Psoas muscle (tissue), 8 donors: Measurements from ENCODE around the gene TRPV5. TPM values are rescaled to one million over a fixed set of nuclear protein-coding genes. Genes with fewer than 3 reads are reported as not detected.

Source experiments
- ATAC-seq, 4 donors: fragments of 200-7000 bp; cut with Tn5 transposase; one replicate each; pipeline ENCODE4 v1.9.1; 2020; ENCODE audit warnings: moderate library complexity in 3 of 4, mild to moderate bottlenecking in 2 of 4
- DNase-seq, 2 donors: peaks; one replicate each; pipeline ENCODE4 v3.0.0-alpha.2; 2020
- H3K27ac ChIP-seq: fragments of 200-600 bp; one replicate; pipeline ENCODE4 v1.8.0; 2022
- H3K27me3 ChIP-seq, 3 donors: fragments of 200-600 bp in 1 of 3; one replicate each; pipeline versions ENCODE4 v1.6.1 to v1.8.0; 2013 to 2022; ENCODE audit warnings: low read length in 2 of 3, mild to moderate bottlenecking in 2 of 3, moderate library complexity in 1 of 3; ENCODE audit not compliant: insufficient read depth in 3 of 3
- H3K36me3 ChIP-seq, 2 donors: fragments of 200-600 bp in 1 of 2; one replicate each; pipeline versions ENCODE4 v1.6.1 to v1.8.0; 2013 to 2022; ENCODE audit warnings: low read depth in 1 of 2, mild to moderate bottlenecking in 1 of 2, moderate library complexity in 1 of 2; ENCODE audit not compliant: insufficient read depth in 1 of 2
- H3K4me1 ChIP-seq: fragments of 200-600 bp; one replicate; pipeline ENCODE4 v1.8.0; 2022
- H3K4me3 ChIP-seq: fragments of 200-600 bp; one replicate; pipeline ENCODE4 v1.8.0; 2022; ENCODE audit warnings: mild to moderate bottlenecking
- H3K9me3 ChIP-seq: fragments of 200-600 bp; one replicate; pipeline ENCODE4 v1.8.0; 2022
- WGBS, 3 donors: extraction: QIAGEN DNeasy Blood & Tissue Kit; methylation state at CpG; one replicate each; pipeline versions ENCODE4 v1.1.6 to v1.1.7; 2013; 5-methylcytosine and 5-hydroxymethylcytosine counted together
- intact Hi-C, 2 donors: fragments of 100-400 bp; cut with DNase I; formaldehyde crosslinking; loops; one replicate each; pipeline versions ENCODE4 v1.11.0 to v1.14.2; 2022
- polyA plus RNA-seq, 3 donors: library from polyadenylated mRNA; stranded (reverse); fragments of 200-250 nt; gene quantifications; one replicate each; pipeline ENCODE4 v1.2.3, GENCODE V29; 2013
- total RNA-seq, 4 donors: library from RNA; stranded (reverse); fragmentation: NEBNext Ultra II Directional in 2 of 4; extraction: Animal tissue kit (Norgen Biotek cat#: 25700) in 2 of 4; gene quantifications; one replicate each; pipeline versions ENCODE4 v1.2.1 to v1.2.4, GENCODE V29; 2021 to 2023
- TF ChIP-seq, protein P1 (sequence below): fragments of 200-600 bp; IDR thresholded peaks from one replicate; pipeline ENCODE4 v1.8.0; 2022; ENCODE audit warnings: antibody characterized with exemption
- donor health status: healthy with polysubstance abuse.
- donor health status: DM: no; HTN: no; CAD: no; lungs with moderate emphysema.
- donor health status: Bipolar disorder and iron deficiency.
- donor health status: healthy.
- donor health status: DM: yes; HTN: yes; CAD: no.
- donor health status: DM: no; HTN: no; CAD: no.
- donor health status: DM: no; HTN: no; CAD: no.
- donor health status: DM: yes; HTN: yes; CAD: no.

TRPV5 gene
- total and polyA plus RNA-seq, 7 donors: 0.06 TPM; not detected in 6

DNA sequence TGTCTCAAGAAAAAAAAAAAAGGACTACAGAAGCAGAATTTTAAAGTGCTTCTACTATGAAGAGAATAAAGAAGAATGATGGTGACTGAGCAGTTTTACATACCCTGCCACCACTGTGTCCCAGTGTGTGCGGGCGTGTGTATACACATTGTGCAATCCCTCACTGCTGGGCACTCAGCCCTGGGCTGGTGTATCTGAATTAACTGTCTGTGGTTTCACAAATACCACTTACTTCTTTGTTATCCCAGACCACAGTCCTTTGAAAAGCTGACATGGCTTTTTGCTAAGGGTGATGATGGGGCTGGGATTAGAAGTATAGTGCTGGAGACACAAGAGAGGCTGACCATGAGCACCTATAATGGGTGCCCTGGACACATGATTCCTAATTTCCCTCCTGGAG lies 26.9 kb downstream of the TRPV5 start:
- no peak for DNase-seq
- TF ChIP-seq, protein P1, sequence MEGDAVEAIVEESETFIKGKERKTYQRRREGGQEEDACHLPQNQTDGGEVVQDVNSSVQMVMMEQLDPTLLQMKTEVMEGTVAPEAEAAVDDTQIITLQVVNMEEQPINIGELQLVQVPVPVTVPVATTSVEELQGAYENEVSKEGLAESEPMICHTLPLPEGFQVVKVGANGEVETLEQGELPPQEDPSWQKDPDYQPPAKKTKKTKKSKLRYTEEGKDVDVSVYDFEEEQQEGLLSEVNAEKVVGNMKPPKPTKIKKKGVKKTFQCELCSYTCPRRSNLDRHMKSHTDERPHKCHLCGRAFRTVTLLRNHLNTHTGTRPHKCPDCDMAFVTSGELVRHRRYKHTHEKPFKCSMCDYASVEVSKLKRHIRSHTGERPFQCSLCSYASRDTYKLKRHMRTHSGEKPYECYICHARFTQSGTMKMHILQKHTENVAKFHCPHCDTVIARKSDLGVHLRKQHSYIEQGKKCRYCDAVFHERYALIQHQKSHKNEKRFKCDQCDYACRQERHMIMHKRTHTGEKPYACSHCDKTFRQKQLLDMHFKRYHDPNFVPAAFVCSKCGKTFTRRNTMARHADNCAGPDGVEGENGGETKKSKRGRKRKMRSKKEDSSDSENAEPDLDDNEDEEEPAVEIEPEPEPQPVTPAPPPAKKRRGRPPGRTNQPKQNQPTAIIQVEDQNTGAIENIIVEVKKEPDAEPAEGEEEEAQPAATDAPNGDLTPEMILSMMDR: no peak

DNA sequence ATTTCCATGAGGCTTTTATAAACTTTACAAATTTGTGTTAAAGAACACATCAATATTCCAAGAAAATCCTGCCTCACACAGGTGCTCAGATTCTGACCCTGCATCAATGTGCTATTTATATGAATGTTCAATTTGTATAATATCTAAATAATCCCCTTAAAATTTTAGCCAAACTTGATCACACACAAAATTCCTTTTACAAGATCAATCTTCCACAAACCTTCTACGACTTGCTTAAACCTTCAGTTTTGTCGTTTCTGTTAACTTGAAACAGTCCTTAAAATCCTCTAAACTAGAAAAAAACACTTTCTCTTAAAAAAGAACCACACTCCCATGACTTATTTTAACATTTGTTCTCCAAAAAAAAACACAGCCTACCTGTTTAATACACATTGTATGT lies 27.8 kb downstream of the TRPV5 start:
- no peaks in the 10 kb centered on the region for H3K9me3 ChIP-seq
- no peak overlapping the region for H3K27ac ChIP-seq
- 72 to 79% (median 75%) methylated on average over 2 of the region's 2 CpGs for WGBS, 3 donors
- no peaks in the 10 kb centered on the region for H3K4me1 ChIP-seq
- TF ChIP-seq, protein P1: no peak
- intact Hi-C loops: no loop called here
- H3K36me3 ChIP-seq: no peaks in the 10 kb centered on the region
- H3K27me3 ChIP-seq: peaks cover 0 to 3% (median 0%) of the 10 kb centered on the region in 3 donors
- H3K4me3 ChIP-seq: no peak overlapping the region
- no peak for ATAC-seq
- DNase-seq: no peak

More for the DNA sequence above, 26.9 kb downstream of the TRPV5 start:
- ATAC-seq: no peak
- WGBS, 3 donors: 67 to 96% (median 95%) methylated on average over 2 of the region's 2 CpGs
- no peak overlapping the region for H3K27ac ChIP-seq
- no peaks in the 10 kb centered on the region for H3K4me1 ChIP-seq
- no peaks in the 10 kb centered on the region for H3K9me3 ChIP-seq
- no peak overlapping the region for H3K4me3 ChIP-seq
- no peaks in the 10 kb centered on the region for H3K36me3 ChIP-seq
- intact Hi-C loops: no loop called here
- H3K27me3 ChIP-seq: peaks cover 0 to 3% (median 0%) of the 10 kb centered on the region in 3 donors

DNA sequence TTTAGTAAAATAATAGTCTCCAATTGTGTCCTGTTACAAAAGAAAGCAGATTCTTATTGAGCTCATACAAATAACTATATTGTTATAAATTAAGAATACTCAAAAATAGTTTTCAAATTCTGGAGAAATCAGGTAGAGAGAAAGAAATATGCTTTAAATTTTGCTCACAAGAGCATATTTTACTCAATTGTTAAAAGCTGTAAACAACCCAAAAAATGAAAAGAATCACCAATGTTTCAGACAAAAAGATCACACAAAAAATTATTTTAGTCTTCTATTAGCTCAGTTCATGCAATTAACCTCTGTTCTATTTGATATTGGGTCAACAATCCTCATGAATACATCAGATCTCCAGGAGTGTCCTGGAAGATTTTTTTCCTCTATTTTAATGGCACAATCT lies 29.4 kb downstream of the TRPV5 start:
- intact Hi-C loops: no loop called here
- DNase-seq (no peak), ATAC-seq (no peak)
- TF ChIP-seq, protein P1: no peak
- no peak overlapping the region for H3K4me3 ChIP-seq
- peaks cover 0 to 3% (median 0%) of the 10 kb centered on the region in 3 donors for H3K27me3 ChIP-seq
- H3K27ac ChIP-seq: no peak overlapping the region
- H3K4me1 ChIP-seq: no peaks in the 10 kb centered on the region
- H3K36me3 ChIP-seq: no peaks in the 10 kb centered on the region
- no peaks in the 10 kb centered on the region for H3K9me3 ChIP-seq

DNA sequence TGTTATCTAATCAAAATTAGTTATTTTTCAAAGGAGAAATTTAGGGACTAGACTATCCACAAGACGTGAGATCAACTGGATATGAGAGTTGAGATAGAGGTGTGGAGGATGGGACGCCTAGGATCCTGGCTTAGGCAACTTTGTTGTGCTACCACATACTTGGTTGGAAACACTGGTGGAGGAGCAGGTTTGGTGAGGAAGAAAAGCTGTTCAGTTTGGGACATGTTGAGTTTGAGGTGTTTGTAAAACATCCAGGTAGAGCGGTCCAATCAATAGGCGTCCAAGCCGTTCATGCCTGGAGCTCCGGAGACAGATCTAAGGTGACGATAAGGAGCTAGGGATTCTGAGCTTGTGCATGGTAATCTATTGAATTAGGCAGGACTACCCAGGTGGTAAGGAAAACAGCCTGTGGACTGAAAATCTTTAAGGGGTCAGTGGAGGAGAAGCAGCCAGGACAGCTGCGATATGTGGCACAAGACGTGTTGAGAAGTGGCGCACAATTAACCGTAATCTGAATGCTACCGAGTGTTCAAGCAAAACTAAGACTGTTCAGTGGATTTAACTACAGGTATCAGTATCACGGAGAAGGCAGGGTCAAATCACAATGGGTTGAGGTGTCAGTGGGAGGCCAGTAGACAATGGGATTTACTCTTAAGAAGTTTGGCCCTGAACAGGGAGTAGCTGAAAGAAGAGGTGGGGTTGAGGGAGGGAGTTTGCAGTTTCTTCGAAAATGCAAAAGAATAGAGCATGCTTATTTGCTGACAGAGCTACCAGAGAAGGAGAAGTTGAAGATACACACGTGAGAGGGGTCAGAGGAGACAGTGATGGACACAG lies 31.9 kb downstream of the TRPV5 start:
- TF ChIP-seq, protein P1: no peak
- Histone ChIP-seq H3K36me3 (no peaks in the 10 kb centered on the region), H3K9me3 (no peaks in the 10 kb centered on the region), H3K27ac (no peak overlapping the region), H3K4me1 (no peaks in the 10 kb centered on the region), H3K27me3 (peaks cover 0 to 9% (median 1%) of the 10 kb centered on the region in 3 donors), H3K4me3 (no peak overlapping the region)
- DNase-seq (no peak), ATAC-seq (no peak)
- 80% methylated on average over 15 of the region's 15 CpGs for WGBS, 3 donors
- intact Hi-C loops: no loop called here
